HG02884 (cell line): ENCODE results near the gene SOCS1.
"Not testable (repeated sequence)": the region's sequence is repeated elsewhere in the genome, so short reads cannot be mapped to it uniquely, and the experiment has no call there.

Experiments used
- ATAC-seq: cut with Tn5 transposase; IDR thresholded peaks from one replicate; pipeline ENCODE4 v1.9.1; 2021; ENCODE audit warnings: mild to moderate bottlenecking, moderate library complexity; ENCODE audit not compliant: unreplicated experiment

SOCS1 gene

DNA sequence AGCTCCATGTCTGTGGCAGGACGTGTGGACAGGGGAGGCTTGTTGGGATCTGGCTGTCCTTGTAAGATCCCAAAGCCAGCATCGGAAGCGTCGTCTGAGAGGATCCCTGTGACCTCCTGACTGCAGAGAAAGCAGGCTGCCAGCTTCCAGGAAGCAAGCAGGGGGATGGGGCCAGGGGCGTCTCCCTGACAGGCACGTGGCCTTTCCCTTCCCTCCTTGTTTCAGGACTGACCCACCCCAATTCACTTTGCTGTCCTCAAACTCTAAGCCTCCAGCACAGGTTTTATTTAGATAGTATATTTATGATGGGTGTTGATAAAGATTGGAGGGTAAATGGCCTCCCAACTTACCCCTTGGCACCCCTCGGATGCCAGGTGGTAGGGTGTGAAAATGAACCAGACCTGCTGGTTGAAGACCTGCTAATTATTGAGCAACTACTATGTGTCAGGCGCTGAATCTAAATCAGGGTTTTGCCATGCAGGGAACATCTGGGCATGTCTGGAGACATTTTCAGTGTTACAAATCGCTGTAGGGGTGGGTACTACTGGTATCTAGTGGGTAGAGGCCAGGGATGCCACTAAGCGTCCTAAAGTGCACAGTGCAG lies 24.5 kb downstream of the SOCS1 start:
- no peak for ATAC-seq

DNA sequence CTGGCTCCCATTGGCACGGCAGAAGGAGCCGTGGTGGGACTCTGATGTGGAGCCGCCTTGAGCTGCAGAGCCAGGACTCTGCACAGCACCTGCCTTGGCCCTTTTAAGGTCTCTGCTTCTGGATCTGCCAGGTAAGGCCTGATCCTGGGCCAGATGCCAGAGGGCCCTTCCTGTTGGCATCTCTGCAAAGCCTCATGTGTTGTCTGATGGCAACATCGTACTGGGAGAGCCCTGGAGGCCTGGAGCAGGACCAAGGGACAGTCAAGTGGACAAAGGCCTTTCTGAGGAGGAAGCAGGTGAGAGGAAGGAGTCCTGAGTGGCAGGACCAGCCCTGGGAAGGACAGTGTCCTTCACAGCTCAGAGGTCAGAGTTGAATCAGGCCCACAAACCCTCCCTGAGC lies 26.1 kb downstream of the SOCS1 start:
- ATAC-seq = no peak

GRCh38 chr16:11229432-11229831 lies 26.6 kb downstream of the SOCS1 start:
- no peak for ATAC-seq

- ATAC-seq = no peak
Measured at GRCh38 chr16:11225677-11226549, 30.1 kb downstream of the SOCS1 start.

DNA sequence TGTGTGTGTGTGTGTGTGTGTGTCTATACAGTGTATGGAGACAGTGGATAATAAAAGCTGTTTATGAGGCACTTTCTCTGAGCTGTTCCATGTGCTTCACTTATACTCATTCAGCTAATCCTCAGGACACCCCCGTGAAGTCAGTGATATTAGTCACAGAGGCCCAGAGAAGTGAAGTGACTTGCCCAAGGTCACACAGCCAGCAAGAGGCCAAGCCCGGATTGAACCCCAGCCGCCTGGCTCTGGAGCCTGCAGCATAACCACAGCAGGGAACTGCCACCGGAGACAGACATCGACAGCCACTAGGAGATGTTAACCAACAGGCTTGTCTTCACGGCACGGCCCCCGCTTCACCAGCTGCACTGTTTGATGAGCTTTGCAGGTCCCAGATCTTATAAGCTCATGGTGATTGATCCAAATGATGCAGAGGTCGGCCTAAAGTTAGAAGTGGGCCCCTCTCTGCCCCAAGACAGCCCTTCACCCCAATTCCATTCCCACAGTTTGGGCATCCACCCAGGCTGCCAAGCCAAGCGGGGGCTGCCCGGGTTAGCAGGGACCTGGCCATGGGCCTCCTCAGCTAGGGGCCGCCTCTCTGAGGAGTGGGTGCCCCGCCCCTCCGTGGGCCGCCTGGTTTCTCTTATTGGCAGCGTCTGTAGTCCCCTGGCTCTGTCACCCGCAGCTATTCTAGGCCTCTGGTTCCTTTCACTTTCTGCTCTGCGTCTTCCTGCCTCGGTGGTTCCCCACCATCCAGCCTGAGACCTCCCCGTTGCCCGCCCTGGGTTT lies 30.9 kb downstream of the SOCS1 start:
- ATAC-seq = peak; percentile 80

DNA sequence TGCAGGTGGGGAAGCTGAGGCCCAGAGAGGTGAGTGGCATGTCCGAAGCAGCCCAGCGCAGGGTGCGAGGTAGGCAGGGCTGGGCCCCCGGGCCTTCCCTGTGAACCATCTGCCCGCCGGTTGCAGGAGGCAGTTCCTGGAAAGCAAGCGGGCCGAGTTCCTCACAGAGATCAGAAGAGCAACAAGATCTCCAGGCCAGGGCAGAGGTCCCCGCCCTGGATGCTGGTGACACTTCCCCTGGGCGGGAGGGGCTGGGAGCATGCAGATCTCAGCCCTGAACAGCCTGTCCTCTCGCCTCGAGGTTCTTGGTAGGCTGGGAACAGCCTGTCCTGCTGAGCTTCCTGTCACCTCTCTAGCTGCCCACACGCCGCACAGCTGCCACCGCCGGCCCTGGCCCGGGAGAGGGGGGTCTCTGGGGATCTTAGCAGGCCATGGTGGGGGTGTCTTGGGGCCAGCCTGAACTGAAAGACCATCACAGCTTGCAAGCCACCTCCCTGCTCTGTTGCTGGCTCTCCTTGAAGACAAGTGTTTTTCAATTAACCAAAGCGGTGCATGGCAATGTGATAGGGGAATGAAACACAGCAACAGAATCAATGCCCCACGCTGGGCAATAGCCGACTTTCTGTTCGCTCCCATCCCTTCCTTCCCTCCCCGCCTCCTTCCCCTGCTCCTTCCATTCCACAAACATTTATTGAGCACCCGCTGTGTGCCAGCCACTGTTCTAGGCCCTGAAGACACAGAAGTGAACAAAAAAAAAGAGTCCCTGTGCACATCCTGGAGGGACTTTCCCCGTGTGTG lies 31.7 kb downstream of the SOCS1 start:
- ATAC-seq = no peak

DNA sequence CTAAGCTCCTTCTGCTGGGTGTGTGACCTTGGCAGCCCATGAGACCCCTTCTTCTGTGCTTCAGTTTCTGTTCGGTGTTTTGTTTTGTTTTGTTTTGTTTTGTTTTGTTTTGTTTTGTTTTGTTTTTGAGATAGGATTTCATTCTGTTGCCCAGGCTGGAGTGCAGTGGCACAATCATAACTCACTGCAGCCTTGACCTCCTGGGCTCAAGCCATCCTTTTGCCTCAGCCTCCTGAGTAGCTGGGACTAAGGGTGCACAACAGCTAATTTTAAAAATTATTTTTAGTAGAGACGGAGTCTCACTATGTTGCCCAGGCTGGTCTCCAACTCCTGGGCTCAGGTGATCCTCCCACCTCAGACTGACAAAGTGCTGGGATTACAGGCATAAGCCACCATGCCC lies 35.5 kb downstream of the SOCS1 start:
- ATAC-seq = not testable (repeated sequence)

GRCh38 chr16:11219178-11219577 lies 36.8 kb downstream of the SOCS1 start:
- no peak for ATAC-seq

DNA sequence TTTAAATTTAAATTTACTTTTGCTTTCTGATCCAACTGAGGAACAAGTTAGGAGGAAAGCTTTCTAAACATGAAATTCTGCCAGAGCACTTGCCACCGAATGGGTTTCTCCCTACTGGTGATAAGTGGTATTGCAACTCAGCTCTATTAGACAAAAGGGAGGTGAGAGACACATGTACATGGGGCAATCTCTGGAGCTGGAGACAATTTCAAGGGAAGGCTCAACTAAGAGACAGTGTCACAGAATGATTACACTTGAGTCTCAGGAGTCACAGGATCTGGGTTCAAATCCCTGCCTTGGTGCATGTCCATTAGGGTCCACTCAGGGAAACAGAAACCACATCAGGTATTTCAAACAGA lies 37.4 kb downstream of the SOCS1 start:
- no peak for ATAC-seq

DNA sequence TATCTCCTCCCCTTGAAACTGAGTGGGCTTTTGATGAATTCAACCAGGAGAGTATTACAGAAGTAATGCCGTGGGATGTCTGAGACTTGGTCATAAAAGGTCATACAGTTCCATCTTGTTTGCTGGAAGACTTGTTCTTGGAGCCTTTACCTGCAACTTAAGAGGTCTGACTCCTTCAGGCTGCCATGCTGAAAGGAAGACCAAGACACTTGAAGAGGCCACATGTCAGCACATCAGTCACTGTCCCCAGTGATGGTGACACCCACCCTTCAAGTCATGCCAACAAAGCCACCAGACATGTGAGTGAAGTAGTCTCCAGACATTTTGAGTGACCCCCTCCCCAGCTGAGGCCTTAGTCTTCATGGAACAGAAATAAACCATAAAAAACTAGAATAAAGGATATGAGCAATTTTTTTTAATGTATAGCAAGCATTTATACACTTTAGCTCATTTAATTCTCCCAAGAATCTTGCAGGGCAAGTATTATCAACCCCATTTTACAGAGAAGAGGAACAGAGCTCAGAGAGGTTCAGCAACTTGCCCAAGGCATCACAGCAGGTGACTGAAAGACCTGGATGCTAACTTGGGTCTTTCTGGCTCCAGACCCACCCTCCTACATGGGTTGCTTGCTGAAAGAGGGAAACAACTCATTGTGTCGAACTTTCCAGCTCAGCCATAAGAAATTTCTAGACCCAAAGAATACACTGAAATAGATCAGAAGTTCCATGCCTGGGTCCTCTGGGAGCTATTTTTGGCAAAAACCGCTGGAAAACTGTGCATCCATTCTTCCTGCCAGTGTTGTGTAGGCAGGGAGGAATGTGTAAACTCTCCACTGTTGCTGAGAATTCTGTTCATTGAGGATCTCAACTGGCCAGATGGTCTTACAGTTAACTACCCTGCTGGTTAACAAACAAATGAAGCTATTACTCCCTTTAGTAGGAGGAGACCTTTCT lies 38.1 kb downstream of the SOCS1 start:
- no peak for ATAC-seq

- ATAC-seq = no peak
Measured at GRCh38 chr16:11215935-11216556, 40.0 kb downstream of the SOCS1 start.

GRCh38 chr16:11213799-11214198 lies 42.2 kb downstream of the SOCS1 start:
- no peak for ATAC-seq

GRCh38 chr16:11213373-11213772 lies 42.6 kb downstream of the SOCS1 start:
- no peak for ATAC-seq

DNA sequence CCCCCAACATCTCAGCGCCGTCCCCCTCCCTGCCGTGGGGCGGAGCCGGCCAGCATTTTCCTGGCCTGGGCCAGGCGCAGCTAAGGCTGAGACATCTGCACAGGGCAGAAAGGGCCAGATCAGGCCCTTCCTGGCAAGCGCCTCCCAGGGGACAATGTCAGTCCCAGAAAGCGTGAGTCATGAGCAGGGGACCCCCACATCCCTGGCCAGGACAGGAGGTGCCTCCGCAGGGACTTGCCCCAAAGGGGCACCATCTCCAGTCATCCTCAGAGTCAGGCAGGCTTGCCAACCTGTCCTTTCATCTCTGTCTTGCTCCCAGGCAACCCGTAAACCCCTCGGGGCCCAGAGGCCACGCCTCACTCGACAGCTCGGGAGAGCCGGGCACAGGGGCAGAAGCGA lies 43.2 kb downstream of the SOCS1 start:
- ATAC-seq = no peak

DNA sequence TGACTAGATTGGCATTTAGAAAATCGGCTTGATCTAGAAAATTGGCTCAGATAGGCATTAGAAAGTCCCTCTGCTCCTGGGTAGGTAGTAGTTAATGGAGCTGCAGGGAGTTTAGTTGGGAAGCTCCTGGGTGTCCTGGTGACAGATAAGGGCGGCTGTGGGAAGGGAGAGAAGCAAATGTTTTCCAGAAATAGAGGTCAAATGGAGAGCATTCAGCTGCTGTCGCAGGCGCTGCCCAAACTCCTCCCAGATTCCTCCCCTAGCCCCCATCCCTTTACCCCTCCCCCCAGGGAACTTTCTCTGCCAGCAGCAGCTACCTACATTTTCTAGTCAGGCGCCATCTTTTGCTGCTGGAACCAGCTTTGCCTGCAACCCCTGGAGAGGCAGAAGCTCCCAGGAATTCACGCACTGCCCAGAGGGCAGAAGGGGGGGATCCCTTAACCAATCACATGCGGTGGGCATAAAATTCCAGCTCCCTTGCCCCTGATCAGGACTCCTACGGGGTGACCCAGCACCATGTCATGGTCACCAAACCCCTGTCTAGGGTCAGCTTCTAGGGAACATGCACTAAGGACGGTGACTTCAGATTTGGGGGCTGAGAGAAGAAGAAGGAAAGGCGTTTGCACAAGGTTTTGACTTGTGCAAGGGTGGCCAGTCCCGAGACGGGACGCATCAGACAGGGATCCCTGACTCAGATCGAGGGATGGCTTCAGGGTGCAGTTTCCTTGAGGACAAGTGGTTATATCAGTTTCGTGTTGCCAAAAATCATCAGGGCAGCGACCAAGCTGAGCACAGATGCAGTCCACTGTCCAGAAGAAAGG lies 43.8 kb downstream of the SOCS1 start:
- no peak for ATAC-seq

DNA sequence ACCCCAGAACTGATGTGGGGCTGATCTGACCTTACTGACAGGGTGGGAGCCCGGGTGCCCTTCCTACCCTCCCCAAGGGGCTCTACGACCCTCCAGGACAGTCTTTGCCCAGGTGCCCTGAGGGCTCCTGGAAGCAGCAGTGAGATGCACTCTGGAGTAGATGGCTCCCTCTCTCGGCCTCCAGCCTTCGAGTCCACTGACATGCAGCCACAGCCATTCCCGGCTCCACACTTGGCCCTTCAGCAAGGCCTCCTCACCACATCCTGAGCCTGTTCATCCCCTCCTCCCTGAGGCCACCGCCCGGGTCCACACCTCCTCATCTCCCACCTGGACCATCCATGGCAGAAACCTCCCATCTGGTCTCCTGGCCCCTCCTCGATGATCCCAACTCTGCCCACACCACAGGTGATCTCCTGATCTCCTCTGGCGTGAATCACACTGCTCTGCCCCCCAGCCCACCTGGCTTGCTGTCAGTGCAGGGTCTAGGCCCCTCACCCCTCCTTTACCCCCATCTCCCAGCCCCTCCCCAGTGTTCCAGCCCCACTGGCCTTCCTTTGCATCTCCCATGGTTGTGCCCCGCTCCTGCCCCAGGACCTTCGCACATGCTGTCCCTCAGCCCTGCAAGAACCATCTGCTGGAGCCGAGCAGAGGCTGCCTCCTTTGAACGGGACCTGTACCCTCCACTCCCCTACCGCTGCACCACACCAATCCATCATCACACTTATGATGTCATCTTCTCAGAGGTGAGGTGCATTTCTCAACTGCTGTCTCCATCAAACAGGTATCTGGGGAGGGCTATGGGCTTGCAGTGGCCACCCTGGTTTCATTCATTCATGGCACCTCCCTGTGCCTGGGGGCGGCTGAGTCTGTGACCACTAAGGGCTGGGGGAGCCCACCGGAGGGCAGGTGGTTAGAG lies 44.7 kb downstream of the SOCS1 start:
- ATAC-seq = no peak

DNA sequence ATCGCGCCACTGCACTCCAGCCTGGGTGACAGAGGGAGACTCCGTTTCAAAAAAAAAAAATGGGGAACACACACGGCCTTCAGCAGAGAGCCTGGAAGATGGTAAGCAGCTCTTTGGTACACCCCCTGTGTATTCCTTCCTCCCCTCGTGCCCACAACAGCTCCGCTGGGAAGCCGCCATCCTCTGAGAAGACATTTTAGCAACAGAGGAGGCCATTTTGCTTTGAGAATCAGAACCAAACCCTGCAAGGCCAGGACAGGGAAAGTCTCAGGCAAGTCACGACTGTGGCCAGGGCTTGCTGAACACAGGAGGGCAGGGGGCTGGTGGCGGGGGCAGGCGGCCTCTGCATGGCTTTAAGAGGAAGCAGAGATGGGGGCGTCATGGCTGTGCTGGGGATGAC lies 45.7 kb downstream of the SOCS1 start:
- no peak for ATAC-seq
